HG03457 (cell line): ENCODE results near the gene ZBTB48.

Experiments used
- ATAC-seq: cut with Tn5 transposase; IDR thresholded peaks from one replicate; pipeline ENCODE4 v1.9.1; 2021; ENCODE audit warnings: moderate number of reproducible peaks; ENCODE audit not compliant: unreplicated experiment

The ZBTB48 gene

GRCh38 chr1:6603915-6604558, 24.2 kb downstream of the ZBTB48 start:
- ATAC-seq: no peak

- ATAC-seq: peak; percentile 17
Observed at GRCh38 chr1:6612641-6613360, 33.0 kb downstream of the ZBTB48 start.

- peak; percentile 90 for ATAC-seq
Observed at GRCh38 chr1:6613361-6614018, 33.7 kb downstream of the ZBTB48 start, which contains the start of gene PHF13. PHF13 (plus strand) TSS chr1:6613731; CDS start chr1:6614067, 336 bp downstream.

GRCh38 chr1:6614019-6614928, 34.5 kb downstream of the ZBTB48 start:
- ATAC-seq: no peak

- ATAC-seq: no peak
Observed at GRCh38 chr1:6614929-6615785, 35.4 kb downstream of the ZBTB48 start.

- no peak for ATAC-seq
Observed at GRCh38 chr1:6619045-6619444, 39.3 kb downstream of the ZBTB48 start.

GRCh38 chr1:6621429-6622391, 41.9 kb downstream of the ZBTB48 start:
- ATAC-seq: no peak

GRCh38 chr1:6622396-6623152, 42.8 kb downstream of the ZBTB48 start:
- no peak for ATAC-seq

- ATAC-seq: no peak
Observed at GRCh38 chr1:6623269-6623965, 43.6 kb downstream of the ZBTB48 start.

- ATAC-seq: no peak
Observed at GRCh38 chr1:6624710-6625583, 45.2 kb downstream of the ZBTB48 start, which contains the start of gene THAP3. THAP3 (plus strand) TSS chr1:6624868; CDS start chr1:6625219, 351 bp downstream.

GRCh38 chr1:6625584-6626149, 45.9 kb downstream of the ZBTB48 start:
- no peak for ATAC-seq

GRCh38 chr1:6627031-6627430, 47.2 kb downstream of the ZBTB48 start:
- ATAC-seq: no peak

- ATAC-seq: no peak
Observed at GRCh38 chr1:6627841-6628545, 48.2 kb downstream of the ZBTB48 start.

GRCh38 chr1:6628971-6629479, 49.2 kb downstream of the ZBTB48 start:
- no peak for ATAC-seq

GRCh38 chr1:6630027-6630426, 50.2 kb downstream of the ZBTB48 start:
- ATAC-seq: no peak
